ENCODE measurements around the gene AP3S2. TPM values are rescaled to one million over a fixed set of nuclear protein-coding genes. Genes with fewer than 3 reads are reported as not detected.

AP3S2 gene
- total and polyA plus RNA-seq, 2 of the 13 experiments (the other 11 are each of a cell fraction or from before 2014, with no cell fraction given): 17.6 to 44.4 TPM

DNA sequence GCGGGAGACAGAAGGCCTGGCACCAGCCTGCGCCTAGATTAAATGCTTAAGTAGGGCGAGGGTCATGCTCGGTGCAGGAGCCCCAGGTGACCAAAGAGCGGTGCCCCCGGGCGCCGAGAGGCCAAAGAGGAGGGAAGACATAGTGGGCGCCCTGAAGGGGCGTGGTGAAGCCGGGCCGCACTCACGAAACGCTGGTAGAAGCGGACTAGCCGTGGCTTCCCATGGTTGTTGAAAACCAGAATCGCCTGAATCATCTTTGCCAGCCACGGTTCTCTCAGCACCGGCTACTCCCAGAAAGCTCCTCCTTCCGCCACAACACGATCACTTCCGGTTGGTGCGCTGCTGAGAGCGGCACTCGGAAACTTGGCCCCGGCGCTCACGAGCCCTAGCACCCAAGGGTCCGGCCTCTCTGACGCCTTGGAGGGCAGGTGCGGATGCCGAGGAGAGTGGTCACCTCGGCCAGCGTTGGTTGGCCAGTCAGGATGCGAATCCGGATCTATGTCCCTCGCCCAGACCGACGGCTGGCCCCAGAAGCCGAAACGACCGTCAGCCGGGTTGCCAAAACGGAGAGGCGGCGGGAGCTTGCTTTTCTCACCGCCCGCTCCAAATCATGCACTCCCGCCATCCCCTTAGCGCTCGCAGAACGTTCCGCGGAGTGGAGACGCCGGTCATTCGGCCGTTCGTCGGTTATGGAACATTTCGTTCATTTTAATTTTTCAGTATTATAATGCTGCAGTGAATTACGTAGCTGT, at the start of gene AP3S2 (continued):
- TF ChIP-seq NCOA1 (CRISPR knock-in tag; IDR thresholded peaks at IDR 0.05) (peak; percentile 85), ATF7 (IDR thresholded peaks at IDR 0.05) (no peak), ATF7 (CRISPR knock-in tag; IDR thresholded peaks at IDR 0.05) (peak; percentile 77; the same call in 1 of the 2 replicates), HOXD1 (CRISPR knock-in tag; IDR thresholded peaks at IDR 0.05) (peak; percentile 90), POGZ (CRISPR knock-in tag; IDR thresholded peaks at IDR 0.05) (peak; percentile 99), KLF16 (CRISPR knock-in tag; IDR thresholded peaks at IDR 0.05) (peak; percentile 29 to 94; a peak in 2 of 4 replicates), SIN3B (IDR thresholded peaks at IDR 0.05; ENCODE audit: low read length) (peak; percentile 90), FOXM1 (CRISPR knock-in tag; IDR thresholded peaks at IDR 0.05) (no peak), DNMT3B (CRISPR knock-in tag; conservative IDR thresholded peaks at IDR 0.05) (no peak), RELA (CRISPR knock-in tag; IDR thresholded peaks at IDR 0.05) (peak; percentile 90), ZFY (CRISPR knock-in tag; IDR thresholded peaks at IDR 0.05) (peak; percentile 93), PPARG (CRISPR knock-in tag; conservative IDR thresholded peaks at IDR 0.05) (peak; percentile 97), ZMYM2 (CRISPR knock-in tag; IDR thresholded peaks at IDR 0.05) (no peak), ZSCAN22 (CRISPR knock-in tag; IDR thresholded peaks at IDR 0.05) (no peak), ZNF326 (CRISPR knock-in tag; IDR thresholded peaks at IDR 0.05; ENCODE audit: borderline replicate concordance) (no peak), ZNF777 (CRISPR knock-in tag; IDR thresholded peaks at IDR 0.05) (peak; percentile 98), ZNF383 (CRISPR knock-in tag; IDR thresholded peaks at IDR 0.05; ENCODE audit: borderline replicate concordance) (no peak), HDAC6 (IDR thresholded peaks at IDR 0.05; ENCODE audit: low read depth, low read length) (no peak), ZNF446 (CRISPR knock-in tag; IDR thresholded peaks at IDR 0.05) (peak; percentile 49; the same call in 1 of the 2 replicates), ZZZ3 (CRISPR knock-in tag; IDR thresholded peaks at IDR 0.05; ENCODE audit: borderline replicate concordance) (peak; percentile 95; the same call in 1 of the 2 replicates), ZNF781 (CRISPR knock-in tag; IDR thresholded peaks at IDR 0.05; ENCODE audit: borderline replicate concordance, not compliant biosample characterization) (peak; percentile 89)
- TF ChIP-seq, protein P1, sequence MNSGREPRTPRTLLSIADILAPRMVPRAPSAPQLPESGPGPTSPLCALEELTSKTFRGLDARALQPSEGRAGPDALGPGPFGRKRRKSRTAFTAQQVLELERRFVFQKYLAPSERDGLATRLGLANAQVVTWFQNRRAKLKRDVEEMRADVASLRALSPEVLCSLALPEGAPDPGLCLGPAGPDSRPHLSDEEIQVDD (CRISPR knock-in tag; IDR thresholded peaks at IDR 0.05; ENCODE audit: borderline replicate concordance): peak; percentile 26; the same call in 1 of the 2 replicates
- TF ChIP-seq, protein P2, sequence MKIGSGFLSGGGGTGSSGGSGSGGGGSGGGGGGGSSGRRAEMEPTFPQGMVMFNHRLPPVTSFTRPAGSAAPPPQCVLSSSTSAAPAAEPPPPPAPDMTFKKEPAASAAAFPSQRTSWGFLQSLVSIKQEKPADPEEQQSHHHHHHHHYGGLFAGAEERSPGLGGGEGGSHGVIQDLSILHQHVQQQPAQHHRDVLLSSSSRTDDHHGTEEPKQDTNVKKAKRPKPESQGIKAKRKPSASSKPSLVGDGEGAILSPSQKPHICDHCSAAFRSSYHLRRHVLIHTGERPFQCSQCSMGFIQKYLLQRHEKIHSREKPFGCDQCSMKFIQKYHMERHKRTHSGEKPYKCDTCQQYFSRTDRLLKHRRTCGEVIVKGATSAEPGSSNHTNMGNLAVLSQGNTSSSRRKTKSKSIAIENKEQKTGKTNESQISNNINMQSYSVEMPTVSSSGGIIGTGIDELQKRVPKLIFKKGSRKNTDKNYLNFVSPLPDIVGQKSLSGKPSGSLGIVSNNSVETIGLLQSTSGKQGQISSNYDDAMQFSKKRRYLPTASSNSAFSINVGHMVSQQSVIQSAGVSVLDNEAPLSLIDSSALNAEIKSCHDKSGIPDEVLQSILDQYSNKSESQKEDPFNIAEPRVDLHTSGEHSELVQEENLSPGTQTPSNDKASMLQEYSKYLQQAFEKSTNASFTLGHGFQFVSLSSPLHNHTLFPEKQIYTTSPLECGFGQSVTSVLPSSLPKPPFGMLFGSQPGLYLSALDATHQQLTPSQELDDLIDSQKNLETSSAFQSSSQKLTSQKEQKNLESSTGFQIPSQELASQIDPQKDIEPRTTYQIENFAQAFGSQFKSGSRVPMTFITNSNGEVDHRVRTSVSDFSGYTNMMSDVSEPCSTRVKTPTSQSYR (CRISPR knock-in tag; IDR thresholded peaks at IDR 0.05; ENCODE audit: borderline replicate concordance): peak; percentile 54; the same call in 1 of the 2 replicates
- TF ChIP-seq, protein P3, sequence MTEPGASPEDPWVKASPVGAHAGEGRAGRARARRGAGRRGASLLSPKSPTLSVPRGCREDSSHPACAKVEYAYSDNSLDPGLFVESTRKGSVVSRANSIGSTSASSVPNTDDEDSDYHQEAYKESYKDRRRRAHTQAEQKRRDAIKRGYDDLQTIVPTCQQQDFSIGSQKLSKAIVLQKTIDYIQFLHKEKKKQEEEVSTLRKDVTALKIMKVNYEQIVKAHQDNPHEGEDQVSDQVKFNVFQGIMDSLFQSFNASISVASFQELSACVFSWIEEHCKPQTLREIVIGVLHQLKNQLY (CRISPR knock-in tag; IDR thresholded peaks at IDR 0.05): peak; percentile 40; the same call in 1 of the 2 replicates
- TF ChIP-seq, protein P4, sequence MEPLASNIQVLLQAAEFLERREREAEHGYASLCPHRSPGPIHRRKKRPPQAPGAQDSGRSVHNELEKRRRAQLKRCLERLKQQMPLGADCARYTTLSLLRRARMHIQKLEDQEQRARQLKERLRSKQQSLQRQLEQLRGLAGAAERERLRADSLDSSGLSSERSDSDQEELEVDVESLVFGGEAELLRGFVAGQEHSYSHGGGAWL (CRISPR knock-in tag; IDR thresholded peaks at IDR 0.05): peak; percentile 84; the same call in 1 of the 2 replicates

Data from HepG2 (cell line).